ENCODE data around the gene DDR1.
"Not testable (repeated sequence)": the region's sequence is repeated elsewhere in the genome, so short reads cannot be mapped to it uniquely, and the experiment has no call there.

Gene DDR1

DNA sequence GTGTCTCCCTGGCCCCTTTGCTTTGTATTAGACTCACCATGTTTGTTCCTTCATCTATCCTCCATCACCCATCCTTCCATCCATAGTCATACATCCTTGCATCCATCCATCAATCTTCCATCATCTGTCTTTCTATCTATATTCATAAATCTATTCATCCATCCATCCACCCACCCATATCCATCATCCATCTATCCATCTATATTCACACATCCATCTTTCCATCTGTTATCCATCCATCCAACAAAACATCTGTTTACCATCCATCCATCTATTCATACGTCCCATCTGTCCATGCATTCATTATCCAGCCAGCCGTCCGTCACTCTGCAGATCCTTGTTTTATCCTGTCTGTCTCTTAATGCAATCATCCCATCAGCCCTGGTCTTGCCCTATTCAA lies 10.6 kb downstream of the DDR1 start:
- no peak for DNase-seq

DNA sequence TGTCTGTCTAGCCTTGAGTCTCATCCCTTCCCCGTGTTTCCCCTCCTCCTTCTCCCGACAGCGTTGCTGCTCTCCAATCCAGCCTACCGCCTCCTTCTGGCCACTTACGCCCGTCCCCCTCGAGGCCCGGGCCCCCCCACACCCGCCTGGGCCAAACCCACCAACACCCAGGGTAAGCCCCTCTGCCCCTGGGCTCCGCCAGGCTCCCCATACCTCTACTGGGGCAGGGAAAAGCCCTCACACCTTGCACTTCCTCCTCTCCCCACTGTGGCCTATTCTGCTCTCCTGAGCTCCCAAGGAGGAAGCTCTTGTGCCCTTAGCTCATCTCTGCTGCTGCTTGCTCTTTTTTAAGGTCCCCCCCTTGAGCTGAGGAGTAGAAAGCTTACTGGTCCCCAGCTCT lies 11.0 kb downstream of the DDR1 start:
- no peak for DNase-seq

DNA sequence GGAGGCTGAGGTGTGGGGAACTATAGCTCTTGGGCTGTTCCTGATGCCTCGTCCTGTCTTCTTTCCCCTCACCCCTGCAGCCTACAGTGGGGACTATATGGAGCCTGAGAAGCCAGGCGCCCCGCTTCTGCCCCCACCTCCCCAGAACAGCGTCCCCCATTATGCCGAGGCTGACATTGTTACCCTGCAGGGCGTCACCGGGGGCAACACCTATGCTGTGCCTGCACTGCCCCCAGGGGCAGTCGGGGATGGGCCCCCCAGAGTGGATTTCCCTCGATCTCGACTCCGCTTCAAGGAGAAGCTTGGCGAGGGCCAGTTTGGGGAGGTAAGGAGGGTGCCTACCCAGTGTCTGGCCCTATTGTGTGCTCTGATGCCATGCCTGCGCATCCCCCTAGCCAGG lies 12.2 kb downstream of the DDR1 start:
- no peak for DNase-seq

DNA sequence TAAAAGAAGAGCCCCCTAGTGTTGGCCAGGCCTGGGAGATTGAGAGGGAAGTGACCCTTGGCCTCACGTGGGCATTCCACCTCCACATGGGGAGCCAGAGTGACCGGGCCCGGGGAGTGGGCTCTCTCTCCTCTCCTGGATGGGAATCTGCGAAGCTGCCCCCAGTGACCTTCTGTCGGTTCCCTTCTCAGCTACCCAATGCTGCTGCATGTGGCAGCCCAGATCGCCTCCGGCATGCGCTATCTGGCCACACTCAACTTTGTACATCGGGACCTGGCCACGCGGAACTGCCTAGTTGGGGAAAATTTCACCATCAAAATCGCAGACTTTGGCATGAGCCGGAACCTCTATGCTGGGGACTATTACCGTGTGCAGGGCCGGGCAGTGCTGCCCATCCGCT lies 13.6 kb downstream of the DDR1 start:
- DNase-seq = no peak

DNA sequence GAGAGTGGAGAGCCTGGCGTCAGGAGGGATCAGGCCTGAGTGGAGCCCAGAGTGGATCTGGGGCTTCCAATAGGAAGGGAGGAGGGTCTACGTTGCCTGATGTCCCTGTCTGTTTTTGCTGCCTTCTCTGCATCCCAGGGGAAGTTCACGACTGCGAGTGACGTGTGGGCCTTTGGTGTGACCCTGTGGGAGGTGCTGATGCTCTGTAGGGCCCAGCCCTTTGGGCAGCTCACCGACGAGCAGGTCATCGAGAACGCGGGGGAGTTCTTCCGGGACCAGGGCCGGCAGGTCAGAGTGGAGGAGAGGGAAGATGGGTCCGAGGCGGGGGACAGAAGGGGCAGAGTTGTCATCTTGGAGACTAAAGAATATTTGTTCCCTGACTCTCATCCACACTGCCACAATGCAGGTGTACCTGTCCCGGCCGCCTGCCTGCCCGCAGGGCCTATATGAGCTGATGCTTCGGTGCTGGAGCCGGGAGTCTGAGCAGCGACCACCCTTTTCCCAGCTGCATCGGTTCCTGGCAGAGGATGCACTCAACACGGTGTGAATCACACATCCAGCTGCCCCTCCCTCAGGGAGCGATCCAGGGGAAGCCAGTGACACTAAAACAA lies 14.5 kb downstream of the DDR1 start:
- DNase-seq = no peak

DNA sequence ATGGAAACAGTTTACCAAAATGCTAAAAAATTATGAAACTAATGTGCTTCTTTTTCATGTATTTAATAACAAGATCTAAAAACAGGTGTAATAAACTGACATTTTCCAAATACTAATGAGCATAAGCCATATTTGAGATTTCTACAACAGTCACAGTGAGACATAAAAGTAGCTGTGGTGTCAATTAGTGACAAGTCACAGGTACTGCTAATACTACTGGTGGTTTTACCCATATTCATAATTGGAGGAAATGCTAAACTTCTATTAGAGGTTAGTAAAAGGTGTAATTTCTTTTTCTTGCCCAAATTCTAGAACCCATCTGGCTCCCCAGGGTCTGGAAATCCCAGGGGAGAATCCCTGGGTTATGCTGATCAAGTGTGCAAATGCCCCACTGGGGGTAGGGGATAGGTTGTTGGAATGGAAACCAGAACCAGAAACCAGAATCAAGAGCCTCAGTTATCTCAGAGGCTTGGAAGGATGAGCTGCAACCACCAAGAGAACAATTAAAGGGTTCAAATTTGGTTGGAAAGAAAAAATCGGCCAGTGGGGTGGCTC lies 16.6 kb downstream of the DDR1 start:
- DNase-seq = no peak

DNA sequence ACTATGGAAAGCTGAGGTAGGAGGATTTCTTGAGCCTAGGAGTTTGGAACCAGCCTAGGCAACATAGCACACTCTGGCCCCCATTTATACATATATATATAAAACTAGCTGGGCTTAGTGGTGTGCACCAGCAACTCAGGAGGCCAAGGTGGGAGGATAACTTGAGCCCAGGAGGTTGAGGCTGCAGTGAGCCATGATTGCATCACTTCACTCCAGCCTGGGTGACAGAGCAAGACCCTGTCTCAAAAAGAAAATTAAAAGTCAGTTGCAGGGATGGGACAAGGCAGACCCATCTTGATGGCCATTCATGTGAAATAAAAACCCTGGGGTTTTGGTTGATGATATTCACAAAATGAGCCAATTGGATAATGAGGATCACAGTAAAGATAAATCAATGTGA lies 17.1 kb downstream of the DDR1 start:
- DNase-seq = no peak

DNA sequence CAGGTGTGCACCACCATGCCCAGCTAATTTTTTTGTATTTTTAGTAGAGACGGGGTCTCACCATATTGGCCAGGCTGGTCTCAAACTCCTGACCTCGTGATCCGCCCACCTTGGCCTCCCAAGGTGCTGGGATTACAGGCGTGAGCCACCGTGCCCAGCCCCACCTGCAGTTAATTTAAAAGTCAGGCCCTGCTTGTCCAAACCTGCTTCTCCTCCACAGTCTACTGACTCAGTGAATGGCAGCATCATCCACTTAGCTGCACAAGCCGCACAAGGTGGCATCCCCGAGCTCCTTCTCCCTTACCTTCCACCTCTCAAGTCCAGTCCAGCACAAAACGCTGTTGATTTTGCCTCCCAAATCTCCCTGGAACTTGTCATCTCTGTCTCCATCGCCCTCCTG lies 17.9 kb downstream of the DDR1 start:
- not testable (repeated sequence) for DNase-seq

DNA sequence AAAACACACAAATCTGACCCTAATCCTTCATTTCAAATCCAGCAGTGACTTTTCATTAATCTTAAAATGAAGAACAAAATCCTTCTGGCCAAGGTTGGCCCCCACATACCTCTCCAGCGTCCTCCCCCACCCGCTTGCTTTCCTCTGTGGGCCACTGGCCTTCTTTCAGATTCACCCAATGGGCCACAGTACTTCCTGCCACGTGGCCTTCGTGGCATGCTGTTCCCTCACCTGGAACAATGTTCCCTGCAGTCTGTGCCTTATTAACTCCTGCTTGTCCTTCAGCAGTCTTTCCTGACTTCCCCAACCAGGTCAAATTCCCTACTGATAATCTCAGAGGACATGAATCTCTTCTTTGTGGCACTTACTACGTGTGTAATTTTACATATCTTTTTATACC lies 18.4 kb downstream of the DDR1 start:
- no peak for DNase-seq

DNA sequence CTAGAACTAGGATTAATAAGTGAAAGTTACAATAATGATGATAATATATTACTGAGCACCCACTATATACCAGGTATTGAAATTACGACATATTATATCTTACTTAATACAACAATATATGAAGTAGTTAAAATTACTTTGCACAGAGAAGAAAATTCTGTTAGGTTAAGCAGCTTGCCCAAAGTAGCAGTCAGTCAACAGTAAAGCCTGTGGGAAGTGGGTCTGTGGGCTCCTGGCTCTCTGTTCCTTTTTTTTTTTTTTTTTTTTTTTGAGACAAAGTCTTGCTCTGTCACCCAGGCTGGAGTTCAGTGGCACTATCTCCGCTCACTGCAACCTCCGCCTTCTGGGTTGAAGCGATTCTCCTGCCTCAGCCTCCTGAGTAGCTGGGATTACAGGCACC lies 18.9 kb downstream of the DDR1 start:
- no peak for DNase-seq

DNA sequence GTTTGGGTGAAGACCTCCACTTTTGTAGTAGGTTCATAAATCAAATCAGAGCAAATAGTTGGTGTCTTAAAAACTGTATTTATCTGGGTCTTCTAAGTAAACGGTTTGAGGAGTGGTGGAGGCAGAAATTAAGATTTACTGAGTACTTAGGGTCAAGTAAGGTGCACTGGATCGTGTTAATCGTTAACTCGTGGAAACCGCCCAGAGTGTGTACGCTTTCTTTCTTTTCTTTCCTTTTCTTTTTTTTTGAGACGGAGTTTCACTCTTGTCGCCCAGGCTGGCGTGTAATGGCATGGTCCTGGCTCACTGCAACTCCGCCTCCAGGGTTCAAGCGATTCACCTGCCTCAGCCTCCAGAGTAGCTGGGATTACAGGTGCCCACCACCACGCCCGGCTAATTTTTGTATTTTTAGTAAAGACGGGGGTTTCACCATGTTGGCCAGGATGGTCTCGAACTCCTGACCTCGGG lies 23.0 kb downstream of the DDR1 start:
- DNase-seq = not testable (repeated sequence)

DNA sequence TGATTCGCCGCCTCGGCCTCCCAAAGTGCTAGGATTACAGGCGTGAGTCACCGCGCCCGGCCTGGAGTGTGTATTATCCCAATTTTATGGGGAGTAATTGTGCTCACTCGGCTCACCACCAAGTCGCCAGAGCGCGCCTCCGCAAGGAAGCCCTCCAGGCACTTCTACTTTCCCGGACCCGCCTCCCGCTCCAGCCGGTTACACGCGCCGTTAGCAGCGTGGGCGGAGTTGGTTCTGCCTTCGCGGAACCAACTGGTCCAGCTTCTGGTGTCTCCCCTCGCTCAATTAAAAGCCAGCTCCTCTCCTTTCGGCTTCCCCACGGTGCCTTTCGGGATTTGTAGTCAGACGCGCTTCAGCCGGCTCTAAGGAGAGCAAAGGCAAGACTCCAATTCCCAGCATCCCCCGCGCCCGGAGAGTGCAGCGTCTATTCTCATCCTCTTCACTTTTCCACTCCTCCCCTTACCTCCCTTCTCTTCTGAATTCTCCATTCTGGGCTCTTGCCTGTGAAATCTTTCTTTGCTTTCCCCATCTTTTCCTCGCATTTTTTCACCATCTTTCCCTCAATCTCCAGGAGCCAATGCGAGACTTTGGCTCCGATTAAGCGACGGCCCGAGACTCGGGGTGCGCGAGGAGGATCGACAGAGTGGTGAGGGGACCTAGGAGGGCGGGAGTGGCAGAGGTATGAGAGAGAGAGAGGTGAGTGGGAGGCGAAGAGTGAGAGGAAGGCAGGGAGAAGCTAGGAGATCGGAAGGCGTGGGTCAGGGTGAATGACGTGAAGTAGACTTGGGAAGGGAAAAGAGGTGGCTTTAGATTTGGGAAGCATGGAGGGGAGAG lies 23.7 kb downstream of the DDR1 start, which contains the start of gene GTF2H4:
GTF2H4 (plus strand) TSS at position 450 of the 834 bp plus-strand sequence.
- DNase-seq = peak; percentile 87

DNA sequence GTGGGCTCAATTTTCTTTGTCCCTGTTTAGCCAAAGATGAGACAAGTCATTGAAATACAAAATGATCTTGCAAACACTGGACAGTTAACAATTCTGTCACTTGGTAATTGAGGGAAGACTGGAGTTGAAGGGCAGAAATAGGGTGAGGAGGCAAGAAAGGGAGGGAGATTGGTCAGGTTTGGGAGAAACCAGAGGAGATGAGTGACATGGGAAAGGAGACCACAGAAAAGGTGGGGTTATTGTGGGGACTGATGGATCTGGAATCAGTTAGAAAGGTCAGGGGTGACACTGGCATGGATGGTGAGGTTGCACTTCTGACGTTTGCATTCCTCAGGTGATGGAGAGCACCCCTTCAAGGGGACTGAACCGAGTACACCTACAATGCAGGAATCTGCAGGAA lies 24.4 kb downstream of the DDR1 start:
- no peak for DNase-seq

DNA sequence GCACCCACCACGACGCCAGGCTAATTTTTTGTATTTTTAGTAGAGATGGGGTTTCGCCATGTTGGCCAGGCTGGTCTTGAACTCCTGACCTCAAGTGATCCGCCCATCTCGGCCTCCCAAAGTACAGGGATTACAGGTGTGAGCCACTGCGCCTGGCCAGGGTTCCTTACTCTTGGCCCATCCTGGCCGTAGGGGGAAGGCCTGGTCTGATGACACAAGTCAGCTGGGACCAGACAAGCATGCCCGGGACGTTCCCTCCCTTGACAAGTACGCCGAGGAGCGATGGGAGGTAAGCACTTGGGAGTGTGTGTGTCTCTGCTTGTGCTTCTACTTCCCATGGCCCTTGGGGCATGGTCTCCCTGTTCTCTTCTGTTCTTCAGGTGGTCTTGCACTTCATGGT lies 26.2 kb downstream of the DDR1 start:
- not testable (repeated sequence) for DNase-seq

DNA sequence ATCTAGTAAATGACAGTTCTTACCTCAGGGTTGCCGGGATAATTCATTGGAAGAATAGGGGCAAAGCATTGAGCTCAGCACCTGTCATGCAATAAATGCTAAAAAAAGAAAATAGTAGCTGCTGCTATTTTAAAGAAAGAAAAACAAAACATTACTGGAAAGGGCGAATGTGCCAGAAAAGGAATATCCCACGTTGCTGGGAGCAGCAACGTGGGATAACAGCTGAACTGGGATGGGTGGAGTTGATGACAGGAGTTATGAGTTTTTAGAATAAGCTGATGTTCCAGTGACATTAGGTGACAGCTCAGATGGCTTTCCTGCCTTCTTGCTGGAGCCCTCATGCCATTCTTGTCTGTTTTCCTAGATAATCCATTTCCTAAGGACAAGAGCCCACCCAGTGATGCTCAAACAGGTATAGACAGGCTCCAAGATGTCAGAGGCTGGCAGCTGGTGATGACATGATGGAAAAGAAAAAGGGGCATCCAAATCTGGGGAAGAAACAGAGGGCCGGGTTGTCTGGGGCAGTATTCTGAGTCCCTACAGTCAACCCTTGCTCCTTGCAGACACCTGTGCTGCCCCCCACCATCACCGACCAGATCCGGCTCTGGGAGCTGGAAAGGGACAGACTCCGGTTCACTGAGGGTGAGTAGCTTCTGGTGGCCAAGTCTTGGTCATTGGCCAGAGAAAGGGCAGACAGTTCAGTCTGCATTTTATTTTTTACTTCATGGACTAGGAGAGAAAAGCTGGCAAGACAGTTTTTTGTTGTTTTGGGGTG lies 28.6 kb downstream of the DDR1 start:
- DNase-seq = no peak

DNA sequence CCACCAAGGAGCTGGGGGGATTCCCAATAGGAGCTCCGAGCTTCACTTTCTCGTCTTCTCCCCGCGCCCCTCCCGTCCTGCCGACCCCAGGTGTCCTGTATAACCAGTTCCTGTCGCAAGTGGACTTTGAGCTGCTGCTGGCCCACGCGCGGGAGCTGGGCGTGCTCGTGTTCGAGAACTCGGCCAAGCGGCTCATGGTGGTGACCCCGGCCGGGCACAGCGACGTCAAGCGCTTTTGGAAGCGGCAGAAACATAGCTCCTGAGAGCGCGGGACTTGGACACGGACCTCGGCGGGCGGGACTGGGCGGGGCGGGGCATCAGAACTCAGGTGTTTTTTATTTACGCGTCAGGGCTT lies 29.4 kb downstream of the DDR1 start:
- no peak for DNase-seq

DNA sequence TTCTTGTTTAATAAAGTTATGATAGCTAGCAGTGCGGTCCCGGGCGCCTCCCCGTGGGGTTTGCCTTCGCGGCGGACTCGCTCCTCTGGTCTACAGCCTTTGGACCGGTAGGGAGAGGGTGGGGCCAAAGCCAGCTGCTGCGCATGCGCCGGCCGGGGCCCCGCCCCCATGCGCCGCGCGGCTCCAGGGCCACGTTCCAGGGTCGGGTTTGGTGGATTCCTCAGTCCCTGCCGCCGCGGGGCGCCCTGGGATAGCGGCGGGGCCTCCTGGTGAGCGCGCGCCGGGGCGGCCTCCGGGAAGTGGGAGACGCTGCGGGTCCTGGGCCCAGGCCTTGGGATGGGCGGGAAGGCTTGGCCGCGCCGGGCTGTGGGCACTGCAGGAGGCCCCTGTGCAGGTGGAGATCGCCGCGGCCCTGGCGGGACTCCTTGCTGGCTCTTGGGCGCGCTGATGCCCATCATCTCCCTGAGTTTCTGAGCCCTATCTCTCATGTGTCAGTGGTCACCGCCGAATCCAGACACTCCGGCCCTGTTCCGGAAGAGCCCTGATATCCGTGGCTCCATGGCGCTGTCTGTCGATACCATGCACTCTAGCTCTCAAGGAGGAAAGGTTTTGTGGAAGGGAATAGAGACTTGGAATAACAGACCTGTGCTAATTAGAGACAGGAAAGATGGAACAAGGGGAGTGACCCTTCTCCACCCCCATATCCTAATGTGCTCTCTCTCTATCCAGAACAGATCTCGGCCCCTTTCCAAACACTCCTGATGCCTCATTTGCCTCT lies 29.9 kb downstream of the DDR1 start, which contains the start of gene VARS2:
VARS2 (plus strand) TSS at position 163 of the 778 bp plus-strand sequence; CDS start at position 762, 599 bp downstream.
- peak; percentile 88 for DNase-seq

DNA sequence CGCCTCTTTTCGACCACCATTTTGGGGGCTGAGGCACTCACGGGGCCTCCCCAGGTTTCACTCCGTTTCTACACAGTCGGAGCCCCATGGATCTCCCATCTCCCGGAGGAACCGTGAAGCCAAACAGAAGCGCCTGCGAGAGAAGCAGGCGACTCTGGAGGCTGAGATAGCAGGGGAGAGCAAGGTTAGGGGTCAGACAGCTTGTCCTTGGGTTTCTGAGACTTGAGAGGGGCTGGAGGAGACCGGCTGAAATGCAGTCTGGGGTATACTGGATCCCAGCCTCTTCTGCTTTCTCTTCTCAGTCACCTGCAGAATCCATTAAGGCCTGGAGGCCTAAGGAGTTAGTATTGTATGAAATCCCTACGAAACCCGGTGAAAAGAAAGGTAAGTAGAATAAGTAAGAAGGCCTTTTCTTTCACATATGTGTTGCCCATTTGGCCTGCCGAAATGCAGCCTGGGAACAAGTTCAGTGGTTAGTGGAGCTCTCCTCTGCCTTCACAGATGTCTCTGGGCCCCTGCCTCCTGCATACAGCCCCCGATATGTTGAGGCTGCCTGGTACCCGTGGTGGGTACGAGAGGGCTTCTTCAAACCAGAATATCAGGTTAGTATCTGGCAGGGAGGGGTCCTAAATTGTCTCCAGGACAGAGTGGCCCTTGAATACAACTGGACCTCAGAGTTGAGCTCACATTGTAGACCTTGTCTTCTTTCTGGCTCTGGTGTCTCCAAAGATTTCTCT lies 30.7 kb downstream of the DDR1 start:
- peak; percentile 46 for DNase-seq

DNA sequence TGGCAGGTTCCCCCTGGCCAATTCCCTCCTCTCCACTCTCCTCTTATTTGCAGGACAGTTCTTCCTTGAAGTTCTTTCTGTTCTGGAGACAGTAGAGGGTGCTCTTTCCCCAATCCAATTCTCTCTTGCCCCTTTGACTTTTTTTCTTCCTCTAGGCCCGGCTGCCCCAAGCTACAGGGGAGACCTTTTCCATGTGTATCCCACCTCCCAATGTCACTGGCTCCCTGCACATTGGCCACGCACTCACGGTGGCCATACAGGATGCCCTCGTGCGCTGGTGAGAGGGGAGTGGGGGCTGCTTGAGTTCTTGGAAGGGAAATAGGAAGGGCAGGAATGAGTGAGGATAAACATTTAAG lies 31.2 kb downstream of the DDR1 start:
- DNase-seq = no peak

DNA sequence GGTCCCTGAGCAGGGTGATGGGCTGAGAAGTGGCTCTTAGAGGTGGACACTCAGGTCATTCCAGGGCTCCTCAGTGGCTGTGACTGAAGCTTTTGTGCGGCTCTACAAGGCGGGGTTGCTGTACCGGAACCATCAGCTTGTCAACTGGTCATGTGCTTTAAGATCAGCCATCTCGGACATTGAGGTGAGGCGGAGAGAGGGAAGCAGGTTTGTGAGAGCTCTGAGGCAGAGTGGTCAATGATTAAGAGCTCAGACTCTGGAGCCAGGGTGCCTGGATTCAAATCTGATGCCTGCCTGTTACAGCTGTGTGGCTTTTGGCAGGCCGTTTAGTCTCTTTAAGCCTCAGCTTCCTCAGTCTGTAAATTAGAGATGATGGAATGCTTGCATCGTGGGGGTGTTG lies 32.7 kb downstream of the DDR1 start:
- no peak for DNase-seq

DNA sequence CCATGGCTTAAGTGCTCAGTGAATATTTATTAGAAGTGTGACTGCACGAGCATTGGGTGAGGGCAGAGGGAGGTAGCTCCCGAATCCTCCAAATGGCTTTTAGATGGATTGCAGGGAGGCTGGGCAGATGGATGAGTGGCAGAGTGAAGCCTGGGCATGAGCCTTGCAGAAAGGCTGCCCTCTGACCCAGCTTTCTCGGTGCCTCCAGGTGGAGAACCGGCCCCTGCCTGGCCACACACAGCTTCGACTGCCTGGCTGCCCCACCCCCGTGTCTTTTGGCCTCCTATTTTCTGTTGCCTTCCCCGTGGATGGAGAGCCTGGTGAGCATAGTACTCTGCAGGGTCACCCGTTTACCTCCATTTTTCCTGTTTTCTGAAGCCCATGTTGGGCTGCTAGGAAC lies 33.2 kb downstream of the DDR1 start:
- DNase-seq = no peak

DNA sequence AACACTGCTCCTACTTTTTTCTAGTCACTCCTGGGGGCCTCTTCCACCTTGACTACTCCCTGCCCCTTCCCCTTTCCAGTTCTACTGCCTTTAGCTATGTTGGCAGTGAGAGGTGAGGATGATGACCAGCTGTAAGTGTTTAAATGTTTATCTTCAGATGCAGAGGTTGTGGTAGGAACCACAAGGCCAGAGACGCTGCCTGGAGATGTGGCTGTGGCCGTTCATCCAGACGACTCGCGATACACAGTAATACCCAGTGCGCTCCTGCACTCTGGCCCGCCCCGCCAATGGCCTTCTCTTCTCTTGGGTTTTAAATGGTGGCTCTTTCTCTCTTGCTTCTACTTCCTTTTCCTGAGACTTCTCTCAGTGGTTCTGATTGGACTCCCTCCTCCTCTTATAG lies 34.4 kb downstream of the DDR1 start:
- no peak for DNase-seq
